Spleen (tissue), 7 donors: ENCODE results near the gene NRARP.

Source experiments
- CTCF ChIP-seq, 11 experiments: fragments of 200-600 bp in 7 of 11; fragments of 450-650 bp in 4 of 11; sonication (generic) in 4 of 11; IDR thresholded peaks in 8 of 11; conservative IDR thresholded peaks in 3 of 11; 1 replicate in 7 of 11; 2 replicates in 4 of 11; pipeline versions ENCODE4 v1.4.0 to v1.8.0; 2016 to 2021; ENCODE audit warnings: antibody characterized with exemption in 11 of 11, inconsistent platforms in 4 of 11, mild to moderate bottlenecking in 1 of 11
- POLR2A ChIP-seq, 3 donors: fragments of 450-650 bp; IDR thresholded peaks; one replicate each; pipeline ENCODE4 v1.5.1; 2017; ENCODE audit warnings: antibody characterized with exemption in 3 of 3, mild to moderate bottlenecking in 1 of 3
- donor health status: DM: no; HTN: no; CAD: no; lungs with moderate emphysema.
- donor health status: DM: no; HTN: no; CAD: no.
- donor health status: DM: no; HTN: no; CAD: no.

- TF ChIP-seq CTCF (IDR thresholded peaks at IDR 0.05 in 8 of 11, conservative IDR thresholded peaks at IDR 0.05 in 3 of 11) (no peak), POLR2A (IDR thresholded peaks at IDR 0.05) (no peak)
Observed at GRCh38 chr9:137251490-137252268, 50.4 kb downstream of the NRARP start.
